HepG2 (cell line): ENCODE results near the gene EBP. TPM values are rescaled to one million over a fixed set of nuclear protein-coding genes. Genes with fewer than 3 reads are reported as not detected.
A peak's percentile ranks its signal among the peaks of the same experiment; 100 is the strongest.

ENCODE experiments used
- ATF1 ChIP-seq: IDR thresholded peaks from 2 replicates; pipeline ENCODE4 v1.6.1; 2016; ENCODE audit warnings: mild to moderate bottlenecking, control low read depth
- DRAP1 ChIP-seq: IDR thresholded peaks from 2 replicates; pipeline ENCODE4 v1.6.1; 2016; ENCODE audit warnings: missing genetic modification reagents, missing compliant biosample characterization
- E2F5 ChIP-seq: sonication (generic); formaldehyde crosslinking; conservative IDR thresholded peaks from 2 replicates; pipeline ENCODE4 v1.4.0; 2020; ENCODE audit warnings: missing genetic modification reagents
- EP300 ChIP-seq, 3 experiments: sonication (generic) in 1 of 3; formaldehyde crosslinking in 1 of 3; IDR thresholded peaks; 2 replicates each; pipeline versions ENCODE4 v1.5.1 to v1.6.1; 2011 to 2020; ENCODE audit warnings: low read depth in 2 of 3, low read length in 2 of 3, borderline replicate concordance in 1 of 3, improper control_type of control experiment in 1 of 3, mild to moderate bottlenecking in 1 of 3, missing genetic modification reagents in 1 of 3, moderate library complexity in 1 of 3
- GLI4 ChIP-seq: sonication (generic); formaldehyde crosslinking; IDR thresholded peaks from 2 replicates; pipeline ENCODE4 v1.5.1; 2020; ENCODE audit warnings: missing genetic modification reagents, mild to moderate bottlenecking, moderate library complexity, borderline replicate concordance
- HNRNPLL ChIP-seq: fragments of 200-400 bp; formaldehyde crosslinking; IDR thresholded peaks from 2 replicates; pipeline ENCODE4 v1.6.1; 2017; ENCODE audit warnings: mild to moderate bottlenecking, low read depth, low read length; ENCODE audit not compliant: poor library complexity, severe bottlenecking
- JUN ChIP-seq: sonication (generic); formaldehyde crosslinking; IDR thresholded peaks from 2 replicates; pipeline ENCODE4 v1.4.0; 2020; ENCODE audit warnings: mild to moderate bottlenecking, missing genetic modification reagents
- JUND ChIP-seq: sonication (generic); formaldehyde crosslinking; IDR thresholded peaks from 2 replicates; pipeline ENCODE4 v1.8.0; 2022; ENCODE audit warnings: mild to moderate bottlenecking, missing genetic modification reagents
- KLF13 ChIP-seq: sonication (generic); formaldehyde crosslinking; IDR thresholded peaks from 2 replicates; pipeline ENCODE4 v1.4.0; 2020; ENCODE audit warnings: mild to moderate bottlenecking, missing genetic modification reagents
- MIER3 ChIP-seq: IDR thresholded peaks from 2 replicates; pipeline ENCODE4 v1.6.1; 2016; ENCODE audit warnings: missing compliant biosample characterization, borderline replicate concordance
- NFE2L1 ChIP-seq: sonication (generic); formaldehyde crosslinking; IDR thresholded peaks from 2 replicates; pipeline ENCODE4 v1.4.0; 2020; ENCODE audit warnings: missing genetic modification reagents, mild to moderate bottlenecking, borderline replicate concordance
- PPARG ChIP-seq: conservative IDR thresholded peaks from 2 replicates; pipeline ENCODE4 v1.6.1; 2016; ENCODE audit warnings: missing biosample characterization, missing genetic modification reagents
- PRPF4 ChIP-seq: fragments of 200-400 bp; formaldehyde crosslinking; IDR thresholded peaks from 2 replicates; pipeline ENCODE4 v1.6.1; 2016; ENCODE audit warnings: low read length, low read depth; ENCODE audit not compliant: poor library complexity, severe bottlenecking
- RAD21 ChIP-seq: fragments of 450-650 bp; formaldehyde crosslinking; IDR thresholded peaks from 2 replicates; pipeline ENCODE4 v1.5.0; 2020; ENCODE audit warnings: mild to moderate bottlenecking
- RFXANK ChIP-seq: IDR thresholded peaks from 2 replicates; pipeline ENCODE4 v1.6.1; 2016
- SETDB1 ChIP-seq: sonication (generic); formaldehyde crosslinking; IDR thresholded peaks from 2 replicates; pipeline ENCODE4 v1.5.1; 2020; ENCODE audit warnings: missing genetic modification reagents, mild to moderate bottlenecking, borderline replicate concordance
- SMAD9 ChIP-seq: sonication (generic); formaldehyde crosslinking; IDR thresholded peaks from 2 replicates; pipeline ENCODE4 v1.5.1; 2020; ENCODE audit warnings: mild to moderate bottlenecking, missing genetic modification reagents
- SNAPC5 ChIP-seq: sonication (generic); formaldehyde crosslinking; IDR thresholded peaks from 2 replicates; pipeline ENCODE4 v1.8.1; 2023; ENCODE audit warnings: mild to moderate bottlenecking, missing genetic modification reagents, borderline replicate concordance
- SOX6 ChIP-seq, 2 experiments: fragments of 450-650 bp in 1 of 2; sonication (generic) in 1 of 2; formaldehyde crosslinking in 1 of 2; IDR thresholded peaks; 2 replicates each; pipeline versions ENCODE4 v1.4.0 to v1.6.1; 2017 to 2020; ENCODE audit warnings: antibody characterized with exemption in 1 of 2, mild to moderate bottlenecking in 1 of 2, missing genetic modification reagents in 1 of 2
- SRSF9 ChIP-seq: fragments of 200-400 bp; formaldehyde crosslinking; IDR thresholded peaks from 2 replicates; pipeline ENCODE4 v1.6.1; 2018; ENCODE audit warnings: borderline replicate concordance, mild to moderate bottlenecking, low read depth, low read length; ENCODE audit not compliant: insufficient read depth, poor library complexity, severe bottlenecking
- TAF1 ChIP-seq: sonication (generic); formaldehyde crosslinking; IDR thresholded peaks from 2 replicates; pipeline ENCODE4 v1.4.0; 2020; ENCODE audit warnings: missing genetic modification reagents
- ZBTB21 ChIP-seq: sonication (generic); formaldehyde crosslinking; IDR thresholded peaks from 2 replicates; pipeline ENCODE4 v1.4.0; 2020; ENCODE audit warnings: missing genetic modification reagents
- ZNF10 ChIP-seq: sonication (generic); formaldehyde crosslinking; IDR thresholded peaks from 2 replicates; pipeline ENCODE4 v1.4.0; 2020; ENCODE audit warnings: mild to moderate bottlenecking, low read depth, missing genetic modification reagents, borderline replicate concordance
- ZNF136 ChIP-seq: sonication (generic); formaldehyde crosslinking; IDR thresholded peaks from 2 replicates; pipeline ENCODE4 v1.8.1; 2022; ENCODE audit warnings: low read depth, mild to moderate bottlenecking, moderate library complexity, missing genetic modification reagents
- ZNF235 ChIP-seq: sonication (generic); formaldehyde crosslinking; IDR thresholded peaks from 2 replicates; pipeline ENCODE4 v1.8.1; 2023; ENCODE audit warnings: mild to moderate bottlenecking, missing genetic modification reagents, borderline replicate concordance
- ZNF34 ChIP-seq: sonication (generic); formaldehyde crosslinking; IDR thresholded peaks from 2 replicates; pipeline ENCODE4 v1.4.0; 2020; ENCODE audit warnings: mild to moderate bottlenecking, missing genetic modification reagents, borderline replicate concordance
- ZNF713 ChIP-seq: sonication (generic); formaldehyde crosslinking; IDR thresholded peaks from 2 replicates; pipeline ENCODE4 v1.4.0; 2020; ENCODE audit warnings: mild to moderate bottlenecking, missing genetic modification reagents
- ZNF883 ChIP-seq: sonication (generic); formaldehyde crosslinking; IDR thresholded peaks from 2 replicates; pipeline ENCODE4 v1.5.1; 2020; ENCODE audit warnings: mild to moderate bottlenecking, missing genetic modification reagents; ENCODE audit errors: not compliant biosample characterization
- ZSCAN12 ChIP-seq: sonication (generic); formaldehyde crosslinking; IDR thresholded peaks from 2 replicates; pipeline ENCODE4 v1.9.0; 2021; ENCODE audit warnings: mild to moderate bottlenecking, missing genetic modification reagents
- polyA plus RNA-seq, 8 experiments: library from polyadenylated mRNA; depleted of rRNA in 3 of 8; stranded (reverse) in 7 of 8; unstranded in 1 of 8; fragments of >200 nt; fragmentation: Illumina TruSeq in 4 of 8; extraction: Trizol in 4 of 8; gene quantifications; 2 replicates each; pipeline versions ENCODE4 v1.2.1 to v1.2.3, GENCODE V29; 2011 to 2016; ENCODE audit warnings: low read depth in 4 of 8, missing spikeins in 1 of 8, mixed read lengths in 1 of 8; ENCODE audit not compliant: insufficient read depth in 1 of 8
- total RNA-seq, 5 experiments: library from RNA; depleted of rRNA; stranded (reverse); fragments of >200 nt; fragmentation: Illumina TruSeq; extraction: Trizol; gene quantifications; 2 replicates each; pipeline ENCODE4 v1.2.3, GENCODE V29; 2016; ENCODE audit warnings: low read depth in 1 of 5

EBP gene
- total and polyA plus RNA-seq, 2 of the 13 experiments (the other 11 are each of a cell fraction or from before 2014, with no cell fraction given) = 106 to 260 TPM

- peak; percentile 90 for TF ChIP-seq ATF1 (CRISPR knock-in tag)
- no peak for TF ChIP-seq SOX6 (IDR thresholded peaks at IDR 0.05)
- TF ChIP-seq SOX6 (CRISPR knock-in tag; IDR thresholded peaks at IDR 0.05) = peak; percentile 77
- no peak for TF ChIP-seq JUN
- no peak for TF ChIP-seq SRSF9
- no peak for TF ChIP-seq SNAPC5 (CRISPR knock-in tag)
- 0 out of 2 replicates have a peak, but pooled peaks have one; percentile 10 for TF ChIP-seq SETDB1 (CRISPR knock-in tag)
- TF ChIP-seq ZNF136 (CRISPR knock-in tag) = no peak
- no peak for TF ChIP-seq ZNF883 (CRISPR knock-in tag)
- no peak for TF ChIP-seq HNRNPLL
- TF ChIP-seq PRPF4 = no peak
- no peak for TF ChIP-seq ZNF713 (CRISPR knock-in tag)
- peak; percentile 51; the same call in 1 of the 2 replicates for TF ChIP-seq TAF1 (CRISPR knock-in tag)
- TF ChIP-seq ZNF34 = no peak
- TF ChIP-seq GLI4 (CRISPR knock-in tag) = no peak
- no peak for TF ChIP-seq ZNF10 (CRISPR knock-in tag)
- peak; percentile 14; the same call in 1 of the 2 replicates for TF ChIP-seq DRAP1
- no peak for TF ChIP-seq RAD21 (CRISPR knock-in tag)
- no peak for TF ChIP-seq ZBTB21 (CRISPR knock-in tag)
- no peak for TF ChIP-seq E2F5
- no peak for TF ChIP-seq PPARG (CRISPR knock-in tag)
- TF ChIP-seq KLF13 (CRISPR knock-in tag) = no peak
- TF ChIP-seq EP300 (IDR thresholded peaks at IDR 0.05; ENCODE audit: low read depth in 2 of 2, low read length in 2 of 2) = no peak
- TF ChIP-seq EP300 (CRISPR knock-in tag; IDR thresholded peaks at IDR 0.05; ENCODE audit: borderline replicate concordance) = no peak
- TF ChIP-seq JUND (CRISPR knock-in tag) = no peak
- TF ChIP-seq ZNF235 (CRISPR knock-in tag) = no peak
- no peak for TF ChIP-seq ZSCAN12
- TF ChIP-seq NFE2L1 (CRISPR knock-in tag) = no peak
- TF ChIP-seq SMAD9 (CRISPR knock-in tag) = no peak
- 0 out of 2 replicates have a peak, but pooled peaks have one; percentile 34 for TF ChIP-seq MIER3 (CRISPR knock-in tag)
- no peak for TF ChIP-seq RFXANK
These were observed 45.6 kb upstream of the EBP start, which contains the start of gene FTSJ1 (continued) for GRCh38 chrX:48475774-48476577.
